Brain microvascular endothelial cell (primary cell): Measurements from ENCODE around the gene VAC14.

ENCODE experiments used
- DNase-seq: peaks from one replicate; pipeline ENCODE4 v3.0.0-alpha.2; 2020
- H3K27ac ChIP-seq: fragments of 250-450 bp; sonication (Bioruptor Pico); 2 replicates; pipeline ENCODE4 v1.5.1; 2020; ENCODE audit warnings: mild to moderate bottlenecking, moderate library complexity
- H3K27me3 ChIP-seq: fragments of 250-450 bp; sonication (Bioruptor Pico); replicated peaks from 2 replicates; pipeline ENCODE4 v1.5.1; 2020; ENCODE audit warnings: mild to moderate bottlenecking
- H3K36me3 ChIP-seq: fragments of 250-450 bp; sonication (Bioruptor Pico); replicated peaks from 2 replicates; pipeline ENCODE4 v1.5.1; 2020; ENCODE audit warnings: mild to moderate bottlenecking
- H3K4me3 ChIP-seq: 2 replicates; pipeline ENCODE4 v1.5.1; 2011; ENCODE audit warnings: low read depth, mild to moderate bottlenecking, control low read depth, low read length, moderate library complexity
- in situ Hi-C: cut with HindIII; loops from 2 replicates; pipeline ENCODE4 v1.10.0; 2017; ENCODE audit warnings: low sequenced_read_pairs, low pct_ligation_motif_present
- TF ChIP-seq, protein P1 (sequence below): IDR thresholded peaks from 2 replicates; pipeline ENCODE4 v1.5.1; 2011; ENCODE audit warnings: low read depth, mild to moderate bottlenecking, moderate library complexity, low read length, control low read depth, inconsistent platforms; ENCODE audit errors: missing control alignments

Gene VAC14

DNA sequence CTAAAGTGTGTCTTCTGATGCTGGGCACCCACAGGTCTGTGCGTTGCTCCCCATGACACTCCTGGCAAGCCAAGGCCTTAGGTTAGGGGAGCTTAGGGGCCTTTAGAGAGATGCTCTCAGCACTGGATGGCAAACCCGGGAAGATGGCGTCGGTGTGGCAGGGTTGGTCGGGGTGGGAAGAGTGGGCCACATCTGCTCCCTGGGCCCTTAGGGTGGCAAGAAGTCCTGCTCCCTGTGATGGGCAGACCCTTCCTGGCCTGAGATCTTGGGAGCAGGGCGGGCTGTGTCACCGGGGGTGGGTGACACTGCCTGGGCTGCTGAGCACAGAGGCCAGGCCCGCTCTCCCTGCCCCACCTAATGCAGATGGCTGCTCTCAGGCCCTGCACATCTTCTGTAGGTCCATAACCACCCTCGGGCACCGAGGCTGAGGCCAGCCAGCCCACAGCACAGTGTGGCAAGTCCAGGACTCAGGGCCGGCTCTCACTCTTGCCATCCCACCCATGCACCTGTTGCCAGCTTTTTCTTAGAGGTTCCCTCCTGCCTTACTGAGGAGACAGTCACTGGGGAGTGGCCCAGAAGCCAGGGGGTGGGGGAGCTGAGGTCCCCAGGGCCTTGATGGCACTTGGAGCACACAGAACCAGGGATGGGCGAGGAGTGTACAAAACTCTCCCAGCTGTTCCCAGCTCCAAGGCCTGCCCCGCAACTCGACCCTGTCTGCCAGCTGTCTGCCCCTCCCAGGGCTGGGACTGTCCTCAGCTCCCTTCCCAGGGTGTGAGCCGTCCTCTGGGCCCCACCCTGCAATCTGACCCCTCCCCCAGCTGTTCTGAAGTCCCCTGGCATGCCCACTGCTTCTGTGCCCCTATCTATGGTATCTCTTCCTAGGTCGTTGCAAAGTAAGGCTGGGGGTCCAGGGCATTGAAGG lies 110.7 kb downstream of the VAC14 start:
- Histone ChIP-seq H3K27me3 (no peaks in the 10 kb centered on the region), H3K36me3 (no peaks in the 10 kb centered on the region), H3K4me3 (no peak overlapping the region), H3K27ac (no peak overlapping the region)
- TF ChIP-seq, protein P1, sequence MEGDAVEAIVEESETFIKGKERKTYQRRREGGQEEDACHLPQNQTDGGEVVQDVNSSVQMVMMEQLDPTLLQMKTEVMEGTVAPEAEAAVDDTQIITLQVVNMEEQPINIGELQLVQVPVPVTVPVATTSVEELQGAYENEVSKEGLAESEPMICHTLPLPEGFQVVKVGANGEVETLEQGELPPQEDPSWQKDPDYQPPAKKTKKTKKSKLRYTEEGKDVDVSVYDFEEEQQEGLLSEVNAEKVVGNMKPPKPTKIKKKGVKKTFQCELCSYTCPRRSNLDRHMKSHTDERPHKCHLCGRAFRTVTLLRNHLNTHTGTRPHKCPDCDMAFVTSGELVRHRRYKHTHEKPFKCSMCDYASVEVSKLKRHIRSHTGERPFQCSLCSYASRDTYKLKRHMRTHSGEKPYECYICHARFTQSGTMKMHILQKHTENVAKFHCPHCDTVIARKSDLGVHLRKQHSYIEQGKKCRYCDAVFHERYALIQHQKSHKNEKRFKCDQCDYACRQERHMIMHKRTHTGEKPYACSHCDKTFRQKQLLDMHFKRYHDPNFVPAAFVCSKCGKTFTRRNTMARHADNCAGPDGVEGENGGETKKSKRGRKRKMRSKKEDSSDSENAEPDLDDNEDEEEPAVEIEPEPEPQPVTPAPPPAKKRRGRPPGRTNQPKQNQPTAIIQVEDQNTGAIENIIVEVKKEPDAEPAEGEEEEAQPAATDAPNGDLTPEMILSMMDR: no peak
- DNase-seq: no peak
- in situ Hi-C loops: no loop called here

DNA sequence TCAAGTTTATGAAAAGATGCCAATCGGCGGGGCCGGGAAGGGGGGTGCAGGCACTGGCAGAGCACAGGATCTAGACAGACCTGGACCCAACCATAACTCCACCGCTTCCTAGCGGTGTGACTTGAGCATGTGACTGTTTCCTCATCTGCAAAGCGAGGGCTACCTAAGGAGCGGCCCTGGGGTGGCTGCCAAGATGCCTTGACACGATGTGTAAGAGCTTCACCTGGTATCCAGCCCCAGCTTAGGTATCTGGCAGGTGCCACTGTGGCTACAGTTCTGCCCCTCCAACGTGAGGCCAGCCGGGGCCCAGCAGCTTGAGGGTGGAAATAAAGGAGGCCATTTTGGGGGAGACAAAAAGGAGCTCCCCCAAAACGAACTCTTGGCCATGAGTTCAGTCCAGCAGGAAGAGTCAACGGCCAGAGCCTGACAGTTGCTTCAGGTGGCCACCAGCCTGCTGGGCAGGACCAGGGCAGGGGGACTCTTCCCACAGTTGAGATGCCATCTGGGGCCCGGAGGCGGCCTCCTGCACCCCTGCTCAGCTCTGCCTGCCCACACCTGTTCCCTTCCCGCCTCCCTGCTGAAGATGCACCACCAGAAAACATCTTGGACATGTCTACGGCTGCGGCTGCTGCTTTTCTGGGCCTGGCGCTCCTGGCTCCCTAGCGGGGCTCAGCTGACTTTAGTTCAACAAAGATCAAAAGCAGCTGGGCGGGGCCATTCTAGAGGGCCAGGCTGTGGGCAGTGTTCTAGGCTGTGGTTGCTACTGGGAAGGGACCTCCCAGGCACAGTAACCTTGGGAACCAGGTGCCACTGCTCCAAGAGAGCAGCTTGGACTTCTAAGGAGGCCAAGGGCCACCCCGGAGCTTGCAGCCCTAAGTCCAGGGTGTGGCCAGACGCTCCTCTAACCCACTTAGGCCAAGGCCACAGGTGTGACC lies 111.7 kb downstream of the VAC14 start:
- Histone ChIP-seq H3K27me3 (no peaks in the 10 kb centered on the region), H3K36me3 (no peaks in the 10 kb centered on the region), H3K27ac (no peak overlapping the region), H3K4me3 (no peak overlapping the region)
- in situ Hi-C loops: no loop called here
- DNase-seq: no peak
- TF ChIP-seq, protein P1: no peak

DNA sequence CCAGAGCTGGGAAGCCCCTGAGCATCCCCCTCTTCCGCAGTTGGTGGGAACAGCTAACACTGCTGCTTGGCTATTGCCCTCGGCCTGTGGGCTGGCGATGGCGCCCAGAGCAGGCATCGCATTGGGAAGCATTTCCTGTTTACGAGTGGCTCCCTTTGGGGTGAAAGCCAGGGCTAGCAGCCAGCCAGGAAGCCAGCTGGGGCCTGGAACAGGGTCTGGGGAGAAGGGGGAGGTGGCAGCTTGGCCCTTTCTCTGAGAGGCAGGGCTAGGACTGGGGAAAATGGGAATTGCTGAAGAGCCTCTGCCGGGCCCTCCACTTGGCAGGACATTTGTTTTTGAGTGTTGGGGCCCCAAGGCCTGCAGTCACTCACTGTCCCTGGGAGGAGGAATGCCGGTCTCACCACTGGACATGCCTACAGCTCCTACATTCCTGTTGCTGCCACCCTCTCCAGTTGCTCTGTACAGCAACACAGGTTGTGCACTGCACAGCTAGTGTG lies 112.7 kb downstream of the VAC14 start:
- H3K27ac ChIP-seq: no peak overlapping the region
- in situ Hi-C loops: no loop called here
- TF ChIP-seq, protein P1: no peak
- DNase-seq: no peak
- H3K27me3 ChIP-seq: no peaks in the 10 kb centered on the region
- H3K36me3 ChIP-seq: no peaks in the 10 kb centered on the region
- H3K4me3 ChIP-seq: no peak overlapping the region

DNA sequence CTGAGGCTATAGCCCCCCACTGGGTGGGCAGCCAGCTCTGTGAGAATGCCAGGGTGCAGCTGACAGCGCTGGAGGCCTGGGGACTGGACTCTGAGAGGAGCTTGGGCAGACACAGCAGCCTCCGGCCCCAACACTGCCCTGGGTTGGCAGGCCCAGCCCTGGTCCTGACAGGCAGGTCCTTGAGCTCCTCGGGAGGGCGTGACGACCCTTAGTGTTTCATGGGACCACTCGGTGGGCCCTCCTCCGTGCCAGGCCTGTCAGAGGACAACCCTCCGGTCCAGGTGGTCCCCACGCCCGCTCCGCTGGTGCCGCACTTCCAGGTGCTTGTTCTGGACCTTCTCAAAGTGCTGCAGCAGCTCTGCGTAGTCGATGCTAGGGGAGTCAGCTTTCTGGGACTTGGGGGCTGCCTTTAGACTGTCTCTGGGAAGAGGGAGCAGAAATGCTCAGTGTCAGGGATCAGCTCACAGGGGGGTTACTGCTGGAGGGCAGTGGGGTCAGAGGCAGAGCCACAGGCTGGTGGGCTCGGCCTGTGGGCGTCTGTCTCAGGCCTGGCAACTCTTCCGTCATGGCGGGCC lies 113.2 kb downstream of the VAC14 start:
- Histone ChIP-seq H3K27me3 (no peaks in the 10 kb centered on the region), H3K36me3 (no peaks in the 10 kb centered on the region), H3K4me3 (no peak overlapping the region), H3K27ac (no peak overlapping the region)
- in situ Hi-C loops: no loop called here
- no peak for DNase-seq
- TF ChIP-seq, protein P1: no peak

DNA sequence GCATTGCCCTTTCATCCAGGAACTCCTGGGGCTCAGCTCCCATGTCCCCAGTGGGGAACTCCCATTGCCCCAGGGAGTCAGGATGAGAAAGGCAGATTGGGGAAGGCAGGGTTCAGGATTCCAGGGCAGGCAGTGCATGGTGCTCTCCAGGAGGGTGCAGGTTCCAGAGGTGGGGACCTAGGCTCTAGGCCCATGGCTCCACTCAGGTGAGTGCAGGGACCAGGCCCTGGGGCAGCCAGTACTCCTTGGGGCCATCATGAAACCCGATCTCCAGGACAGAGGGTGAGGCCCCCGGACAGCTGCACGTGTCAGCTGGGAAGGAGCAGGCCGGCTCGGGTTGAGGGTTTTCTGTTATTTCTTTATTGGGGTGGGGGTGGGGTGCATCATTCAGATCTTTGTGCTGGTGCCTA lies 113.9 kb downstream of the VAC14 start:
- H3K4me3 ChIP-seq: no peak overlapping the region
- in situ Hi-C loops: no loop called here
- no peaks in the 10 kb centered on the region for H3K36me3 ChIP-seq
- TF ChIP-seq, protein P1: no peak
- DNase-seq: no peak
- no peaks in the 10 kb centered on the region for H3K27me3 ChIP-seq
- no peak overlapping the region for H3K27ac ChIP-seq
